Activated CD8-positive, alpha-beta memory T cell treated with anti-CD3 and anti-CD28 coated beads, Interleukin-2, amount 50 U/mL, for 24 hours (primary cell): Measurements from ENCODE around the gene TMEM145.

ENCODE experiments used
- DNase-seq: peaks from one replicate; pipeline ENCODE4 v3.0.0-alpha.2; 2020; ENCODE audit errors: extremely low read depth

Gene TMEM145

DNA sequence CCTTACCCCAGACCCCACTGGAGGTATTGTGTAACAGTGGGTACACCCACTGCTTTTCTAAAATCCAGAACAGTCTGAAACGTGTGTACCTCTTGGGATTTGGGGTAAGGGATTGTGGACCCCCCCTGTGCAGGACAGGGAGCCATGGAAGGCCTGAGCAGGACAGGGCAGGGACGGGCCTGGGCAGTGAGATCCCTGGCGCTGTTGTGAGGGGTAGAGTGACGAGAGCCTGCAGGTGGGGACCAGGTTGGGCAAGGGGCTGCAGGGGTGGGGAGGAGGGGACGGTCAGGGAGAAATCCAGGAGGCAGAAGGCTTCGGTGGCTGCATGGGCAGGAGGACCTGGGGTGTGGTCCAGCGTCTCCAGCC is 48.4 kb downstream of the TMEM145 start:
- DNase-seq, result no peak

DNA sequence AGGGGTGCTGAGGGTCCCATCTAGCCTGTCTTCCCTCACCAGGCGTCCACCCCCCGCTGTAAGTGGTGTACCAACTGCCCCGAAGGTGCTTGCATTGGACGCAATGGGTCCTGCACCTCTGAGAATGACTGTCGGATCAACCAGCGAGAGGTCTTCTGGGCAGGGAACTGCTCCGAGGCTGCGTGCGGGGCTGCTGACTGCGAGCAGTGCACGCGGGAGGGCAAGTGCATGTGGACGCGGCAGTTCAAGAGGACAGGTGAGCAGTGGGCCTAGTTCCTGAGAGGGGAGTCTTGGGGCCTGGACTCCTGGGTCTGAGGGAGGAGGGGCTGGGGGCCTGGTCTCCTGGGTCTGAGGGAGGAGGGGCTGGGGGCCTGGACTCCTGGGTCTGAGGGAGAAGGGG is 49.2 kb downstream of the TMEM145 start:
- DNase-seq, result no peak

DNA sequence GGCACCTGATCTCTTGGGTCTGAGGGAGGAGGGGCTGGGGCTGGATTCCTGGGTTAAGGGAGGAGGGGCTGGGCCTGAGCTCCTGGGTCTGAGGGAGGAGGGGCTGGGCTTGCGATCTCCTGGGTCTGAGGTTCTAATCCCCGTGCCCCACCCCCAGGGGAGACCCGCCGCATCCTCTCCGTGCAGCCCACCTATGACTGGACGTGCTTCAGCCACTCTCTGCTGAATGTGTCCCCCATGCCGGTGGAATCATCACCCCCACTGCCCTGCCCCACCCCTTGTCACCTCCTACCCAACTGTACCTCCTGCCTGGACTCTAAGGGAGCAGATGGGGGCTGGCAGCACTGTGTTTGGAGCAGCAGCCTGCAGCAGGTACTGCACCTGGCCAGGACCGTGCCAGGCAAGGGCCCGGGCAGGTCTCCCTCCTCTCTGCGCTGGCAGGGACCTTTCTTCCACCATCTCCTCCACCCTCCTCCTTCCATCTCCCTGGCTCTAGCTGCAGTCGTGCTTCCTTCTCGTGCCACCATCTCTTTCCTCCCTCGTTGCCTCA is 49.9 kb downstream of the TMEM145 start:
- no peak for DNase-seq

DNA sequence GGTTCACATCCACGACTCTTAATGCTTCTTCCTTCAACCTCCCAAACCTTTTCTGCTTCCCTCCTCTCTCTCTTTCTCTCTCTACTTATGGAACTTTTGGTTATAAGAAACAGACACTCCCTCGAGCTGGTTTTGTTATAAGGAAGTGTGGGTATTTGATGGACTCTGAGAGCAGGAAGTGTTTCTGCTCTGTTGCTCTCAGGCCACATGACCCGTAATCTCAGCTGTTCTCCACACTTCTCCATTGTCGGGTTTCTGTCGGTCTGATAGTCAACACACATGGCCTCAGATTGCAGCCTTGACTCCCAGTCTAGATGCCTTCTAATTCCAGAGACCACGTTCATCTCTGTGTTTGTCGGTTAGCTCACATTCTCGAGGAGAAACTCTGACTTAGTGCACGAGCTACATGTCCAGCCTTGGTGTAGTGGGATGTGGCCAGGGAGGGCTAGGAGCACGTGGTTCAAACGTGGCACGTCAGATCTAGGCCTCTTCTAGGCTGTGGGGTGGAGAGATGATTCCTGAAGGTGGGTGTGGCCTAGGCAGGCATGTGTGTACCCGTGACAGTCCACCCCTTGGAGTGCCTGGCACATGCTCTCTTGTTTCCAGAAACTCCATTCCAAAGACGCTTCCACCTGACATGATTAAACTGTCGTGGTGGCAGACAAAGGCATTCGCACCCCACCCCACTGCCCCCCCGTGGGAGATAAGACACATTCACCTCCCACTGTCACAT is 50.7 kb downstream of the TMEM145 start:
- no peak for DNase-seq

DNA sequence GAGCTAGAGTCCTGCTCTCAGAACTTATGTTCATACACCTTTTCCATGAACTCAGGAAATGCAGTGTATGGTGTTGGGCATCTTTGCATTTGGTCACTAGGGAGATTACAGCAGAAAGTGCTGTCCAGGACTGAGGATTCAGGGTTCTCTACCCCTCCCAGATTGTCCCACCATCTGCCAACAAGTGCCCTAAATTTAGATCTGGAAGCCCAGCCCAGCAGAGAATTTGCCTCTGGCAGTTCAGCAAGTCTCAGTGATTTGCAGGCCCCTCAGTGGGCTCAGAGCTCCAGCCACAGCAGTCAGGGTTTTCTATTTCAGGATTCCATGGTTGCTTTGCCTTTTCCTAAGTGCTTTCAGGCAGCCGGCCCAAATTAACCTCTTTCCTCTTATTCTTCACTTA is 53.6 kb downstream of the TMEM145 start:
- no peak for DNase-seq

DNA sequence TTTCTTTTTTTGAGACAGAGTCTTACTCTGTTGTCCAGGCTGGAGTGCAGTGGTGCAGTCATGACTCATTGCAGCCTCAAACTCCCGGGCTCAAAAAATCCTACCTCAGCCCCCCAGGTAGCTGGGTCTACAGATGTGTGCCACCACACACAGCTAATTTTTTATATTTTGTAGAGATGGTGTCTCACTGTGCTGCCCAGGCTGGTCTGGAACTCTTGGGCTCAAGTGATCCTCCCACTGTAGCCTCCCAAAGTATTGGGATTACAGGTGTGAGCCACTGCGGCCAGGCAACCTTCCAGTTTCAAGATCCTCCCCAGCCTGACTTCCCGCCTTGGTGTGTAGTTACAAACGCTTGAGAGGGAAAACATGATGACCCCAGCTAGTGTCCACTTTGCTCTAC is 54.8 kb downstream of the TMEM145 start:
- no peak for DNase-seq

DNA sequence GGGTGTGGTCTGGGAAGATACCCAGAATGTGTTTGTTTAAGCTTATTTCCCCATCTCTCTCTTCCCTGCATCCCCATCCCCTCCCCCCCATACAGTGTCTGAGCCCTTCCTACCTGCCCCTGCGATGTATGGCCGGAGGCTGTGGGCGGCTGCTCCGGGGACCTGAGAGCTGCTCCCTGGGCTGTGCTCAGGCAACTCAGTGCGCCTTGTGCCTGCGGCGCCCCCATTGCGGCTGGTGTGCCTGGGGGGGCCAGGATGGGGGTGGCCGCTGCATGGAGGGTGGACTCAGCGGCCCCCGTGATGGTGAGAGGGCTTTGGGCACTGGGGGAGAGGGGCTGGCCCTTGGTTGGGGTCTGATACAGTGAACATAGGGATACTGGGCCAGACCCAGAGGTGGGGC is 55.3 kb downstream of the TMEM145 start:
- no peak for DNase-seq

DNA sequence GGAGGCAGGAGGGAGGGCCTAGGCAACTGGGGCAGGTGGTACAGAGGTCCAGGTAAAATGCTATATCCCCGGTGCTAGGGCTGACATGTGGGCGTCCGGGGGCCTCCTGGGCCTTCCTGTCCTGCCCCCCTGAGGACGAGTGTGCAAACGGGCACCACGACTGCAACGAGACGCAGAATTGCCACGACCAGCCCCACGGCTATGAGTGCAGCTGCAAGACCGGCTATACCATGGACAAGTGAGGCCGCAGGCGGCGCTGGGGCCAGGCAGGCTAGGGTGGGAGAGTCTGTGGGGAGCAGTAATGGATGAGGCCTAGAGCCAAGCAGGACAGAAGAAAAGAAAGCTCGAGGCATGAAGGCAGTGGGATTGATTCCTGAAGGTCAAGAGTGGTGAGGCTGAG is 55.7 kb downstream of the TMEM145 start:
- no peak for DNase-seq

DNA sequence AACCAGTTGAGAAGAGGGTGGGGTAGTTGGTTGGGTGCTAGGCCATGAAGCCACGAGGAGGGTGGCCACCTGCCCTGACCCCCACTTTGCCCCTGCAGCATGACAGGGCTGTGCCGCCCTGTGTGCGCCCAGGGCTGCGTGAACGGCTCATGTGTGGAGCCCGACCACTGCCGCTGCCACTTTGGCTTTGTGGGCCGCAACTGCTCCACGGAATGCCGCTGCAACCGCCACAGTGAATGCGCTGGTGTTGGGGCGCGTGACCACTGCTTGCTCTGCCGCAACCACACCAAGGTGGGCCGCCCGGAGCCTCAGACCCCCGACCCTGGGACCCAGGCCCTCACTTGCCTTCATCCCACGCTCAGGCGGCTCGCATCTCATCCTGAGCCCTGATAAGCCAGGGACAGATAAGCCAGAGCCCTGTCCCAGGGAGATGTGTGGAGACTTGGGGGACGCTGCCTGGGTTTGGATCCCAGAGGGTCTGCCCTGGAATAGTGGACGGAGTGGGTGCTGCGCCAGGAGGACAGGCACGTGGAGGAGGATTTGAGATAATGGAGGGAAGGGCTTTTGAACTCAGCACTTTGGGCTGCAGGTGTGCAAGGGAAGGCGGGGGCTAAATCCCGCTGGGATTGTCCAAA is 56.4 kb downstream of the TMEM145 start:
- no peak for DNase-seq

DNA sequence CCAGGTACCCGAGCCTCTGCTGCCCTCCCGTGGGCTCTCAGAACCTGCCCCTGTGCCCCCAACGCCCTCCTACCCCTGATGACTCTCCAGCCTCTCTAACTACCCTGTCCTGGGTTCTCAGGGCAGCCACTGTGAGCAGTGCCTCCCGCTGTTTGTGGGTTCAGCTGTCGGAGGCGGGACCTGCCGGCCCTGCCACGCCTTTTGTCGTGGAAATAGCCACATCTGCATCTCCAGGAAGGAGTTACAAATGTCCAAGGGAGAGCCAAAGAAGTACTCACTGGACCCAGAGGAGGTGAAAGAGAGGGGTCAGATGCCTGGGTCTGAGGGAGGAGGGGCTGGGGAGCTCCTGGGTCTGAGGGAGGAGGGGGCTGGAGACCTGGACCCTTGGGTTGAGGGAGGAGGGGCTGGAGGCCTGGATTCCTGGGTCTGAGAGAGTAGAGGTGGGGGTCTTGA is 57.0 kb downstream of the TMEM145 start:
- DNase-seq, result no peak

DNA sequence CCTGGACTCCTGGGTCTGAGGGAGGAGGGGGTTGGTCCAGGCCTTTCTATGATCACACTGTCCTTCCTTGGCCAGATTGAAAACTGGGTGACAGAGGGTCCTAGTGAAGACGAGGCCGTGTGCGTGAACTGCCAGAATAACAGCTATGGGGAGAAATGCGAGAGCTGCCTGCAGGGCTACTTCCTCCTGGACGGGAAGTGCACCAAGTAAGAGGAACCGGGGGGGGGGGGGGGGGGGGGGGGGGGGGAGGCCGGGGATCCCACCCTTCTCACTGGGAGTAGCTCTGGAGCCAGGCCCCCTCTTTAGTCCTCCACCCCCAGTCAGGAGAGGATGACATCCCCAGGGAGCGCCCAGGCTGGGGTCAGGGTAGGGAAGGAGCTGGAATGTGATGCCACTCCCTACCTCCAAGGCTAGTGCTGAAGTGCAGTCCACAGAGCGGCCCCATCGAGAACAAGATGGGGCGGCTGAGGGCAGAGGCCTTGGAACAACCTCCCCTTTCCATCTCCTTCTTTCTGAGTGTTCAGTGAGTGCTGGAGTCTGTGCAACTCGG is 57.6 kb downstream of the TMEM145 start:
- no peak for DNase-seq
